RWPE1 (cell line): ENCODE data around the gene ENTR1.

ENCODE experiments used
- CTCF ChIA-PET: fragments of 350-600 bp; sonication (Branson Sonifier 250); formaldehyde crosslinking; extraction: SDS; loops from one replicate; lab custom pipeline; 2021; lab: Yijun Ruan, JAX
- POLR2A ChIA-PET: fragments of 400-600 bp; formaldehyde crosslinking; extraction: SDS; loops from one replicate; lab custom pipeline; 2020; ENCODE audit warnings: antibody characterized with exemption; ENCODE audit not compliant: low non-redundant PET; lab: Yijun Ruan, JAX
- DNase-seq: peaks from one replicate; pipeline ENCODE4 v3.0.0; 2012; ENCODE audit warnings: low spot score
- H3K27ac ChIP-seq: fragments of 450-650 bp; 2 replicates; pipeline ENCODE4 v1.5.1; 2017
- TF ChIP-seq, protein P1 (sequence below): fragments of 450-650 bp; conservative IDR thresholded peaks from 2 replicates; pipeline ENCODE4 v1.5.1; 2017; ENCODE audit warnings: low read depth, mild to moderate bottlenecking

Gene ENTR1

DNA sequence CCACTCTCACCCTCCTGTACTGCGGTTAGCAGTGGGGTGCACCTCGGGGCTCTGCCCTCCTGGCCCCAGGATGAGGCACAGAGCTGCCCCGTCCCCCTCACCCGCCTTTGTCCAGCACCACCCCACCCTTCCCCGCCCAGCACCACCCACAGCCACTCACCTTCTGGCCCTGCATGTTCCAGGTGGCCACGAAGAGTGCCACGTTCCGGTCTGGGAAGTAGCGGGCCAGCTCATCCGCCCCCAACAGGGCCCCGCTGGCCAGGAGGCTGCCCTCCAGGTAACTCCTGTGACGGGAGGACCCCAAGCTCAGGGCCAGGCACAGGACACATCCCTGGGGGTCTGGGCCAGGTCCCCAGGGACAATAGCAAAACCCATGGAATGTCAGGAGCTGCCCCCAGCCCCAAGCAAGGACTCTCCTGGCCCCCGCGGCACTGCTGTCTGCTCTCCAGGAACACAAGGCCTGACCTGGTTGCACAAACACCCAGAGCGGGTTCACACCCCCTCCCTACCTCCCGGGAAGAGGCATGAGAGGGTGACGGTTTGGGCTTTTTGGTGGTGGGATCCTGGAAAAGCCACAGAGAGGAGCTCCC lies 24.3 kb upstream of the ENTR1 start:
- TF ChIP-seq, protein P1, sequence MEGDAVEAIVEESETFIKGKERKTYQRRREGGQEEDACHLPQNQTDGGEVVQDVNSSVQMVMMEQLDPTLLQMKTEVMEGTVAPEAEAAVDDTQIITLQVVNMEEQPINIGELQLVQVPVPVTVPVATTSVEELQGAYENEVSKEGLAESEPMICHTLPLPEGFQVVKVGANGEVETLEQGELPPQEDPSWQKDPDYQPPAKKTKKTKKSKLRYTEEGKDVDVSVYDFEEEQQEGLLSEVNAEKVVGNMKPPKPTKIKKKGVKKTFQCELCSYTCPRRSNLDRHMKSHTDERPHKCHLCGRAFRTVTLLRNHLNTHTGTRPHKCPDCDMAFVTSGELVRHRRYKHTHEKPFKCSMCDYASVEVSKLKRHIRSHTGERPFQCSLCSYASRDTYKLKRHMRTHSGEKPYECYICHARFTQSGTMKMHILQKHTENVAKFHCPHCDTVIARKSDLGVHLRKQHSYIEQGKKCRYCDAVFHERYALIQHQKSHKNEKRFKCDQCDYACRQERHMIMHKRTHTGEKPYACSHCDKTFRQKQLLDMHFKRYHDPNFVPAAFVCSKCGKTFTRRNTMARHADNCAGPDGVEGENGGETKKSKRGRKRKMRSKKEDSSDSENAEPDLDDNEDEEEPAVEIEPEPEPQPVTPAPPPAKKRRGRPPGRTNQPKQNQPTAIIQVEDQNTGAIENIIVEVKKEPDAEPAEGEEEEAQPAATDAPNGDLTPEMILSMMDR: no peak
- POLR2A ChIA-PET: interaction anchor here (0.5 to 0.6 kb wide), 2 partner anchors 141 to 256 kb away, joined by 3 read pairs; no protein-coding TSS in a partner anchor
- H3K27ac ChIP-seq: 0 out of 2 replicates have a peak overlapping the region, but pooled peaks have one; percentile 16
- CTCF ChIA-PET: interaction anchor here (0.6 to 0.7 kb wide), 2 partner anchors 30 to 89 kb away, joined by 3 read pairs; no protein-coding TSS in a partner anchor
- no peak for DNase-seq

DNA sequence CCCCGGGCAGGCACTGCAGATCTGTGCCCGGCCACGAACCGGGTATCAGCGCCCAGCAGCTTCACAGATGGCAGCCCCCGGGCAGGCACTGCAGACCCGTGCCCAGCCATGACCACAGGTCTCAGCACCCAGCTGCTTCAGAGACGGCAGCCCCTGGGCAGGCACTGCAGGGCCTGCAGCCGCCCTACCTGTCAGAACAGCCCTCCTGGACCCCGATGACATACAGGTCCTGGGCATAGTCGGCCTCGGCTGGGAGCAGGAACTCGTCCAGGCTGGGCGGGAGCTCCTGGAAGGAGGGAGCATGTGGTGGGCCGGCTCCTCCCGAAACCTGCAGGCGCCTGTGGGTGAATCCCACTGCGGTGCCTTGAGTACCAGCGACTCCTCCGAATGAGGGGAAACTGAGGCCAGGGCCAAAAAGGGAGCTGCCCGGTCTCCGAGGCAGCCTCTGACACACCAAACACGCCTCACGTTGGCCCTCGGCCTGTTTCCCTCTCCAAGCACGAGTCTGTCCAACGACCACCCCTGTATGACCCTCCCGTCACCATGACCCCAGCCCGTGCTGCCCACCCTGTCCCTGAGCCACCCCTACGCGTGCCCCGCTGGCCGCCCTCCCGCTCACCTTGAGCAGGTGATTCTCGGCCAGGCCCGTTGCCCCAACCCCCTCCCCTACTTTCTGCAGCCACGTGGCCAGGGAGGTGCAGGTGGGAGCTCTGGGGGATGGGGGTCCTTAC lies 23.6 kb upstream of the ENTR1 start:
- no peak for DNase-seq
- ChIA-PET CTCF (no interaction called here), POLR2A (interaction anchor here (0.5 to 0.6 kb wide), 2 partner anchors 142 to 256 kb away, joined by 3 read pairs; no protein-coding TSS in a partner anchor)
- H3K27ac ChIP-seq: peak overlapping the region; percentile 2; the same call in 1 of the 2 replicates
- TF ChIP-seq, protein P1: no peak

GRCh38 chr9:136433043-136433715 lies 22.8 kb upstream of the ENTR1 start:
- CTCF ChIA-PET: no interaction called here
- DNase-seq: no peak
- TF ChIP-seq, protein P1: no peak
- POLR2A ChIA-PET: no interaction called here
- peak overlapping the region; percentile 2; the same call in 1 of the 2 replicates for H3K27ac ChIP-seq

DNA sequence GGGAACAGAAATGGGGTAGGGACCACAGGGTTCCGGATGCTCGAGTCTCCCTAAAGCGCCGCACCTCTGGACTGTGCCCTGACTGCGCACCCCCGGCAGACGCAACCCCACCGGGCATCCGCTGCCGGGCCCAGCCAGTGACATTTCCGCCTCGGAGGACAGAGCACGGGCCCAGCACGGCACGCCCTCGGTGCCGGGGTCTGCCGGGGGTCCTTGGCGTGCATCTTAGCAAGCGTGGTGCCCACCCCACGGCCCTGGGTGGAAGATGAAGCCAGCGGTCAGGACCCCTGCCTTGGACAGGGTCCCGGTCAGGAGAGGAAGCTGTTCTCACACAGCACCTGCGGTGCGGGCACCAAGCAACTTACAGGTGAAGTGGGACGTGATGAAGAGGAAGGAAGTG lies 22.2 kb upstream of the ENTR1 start:
- ChIA-PET POLR2A (no interaction called here), CTCF (no interaction called here)

DNA sequence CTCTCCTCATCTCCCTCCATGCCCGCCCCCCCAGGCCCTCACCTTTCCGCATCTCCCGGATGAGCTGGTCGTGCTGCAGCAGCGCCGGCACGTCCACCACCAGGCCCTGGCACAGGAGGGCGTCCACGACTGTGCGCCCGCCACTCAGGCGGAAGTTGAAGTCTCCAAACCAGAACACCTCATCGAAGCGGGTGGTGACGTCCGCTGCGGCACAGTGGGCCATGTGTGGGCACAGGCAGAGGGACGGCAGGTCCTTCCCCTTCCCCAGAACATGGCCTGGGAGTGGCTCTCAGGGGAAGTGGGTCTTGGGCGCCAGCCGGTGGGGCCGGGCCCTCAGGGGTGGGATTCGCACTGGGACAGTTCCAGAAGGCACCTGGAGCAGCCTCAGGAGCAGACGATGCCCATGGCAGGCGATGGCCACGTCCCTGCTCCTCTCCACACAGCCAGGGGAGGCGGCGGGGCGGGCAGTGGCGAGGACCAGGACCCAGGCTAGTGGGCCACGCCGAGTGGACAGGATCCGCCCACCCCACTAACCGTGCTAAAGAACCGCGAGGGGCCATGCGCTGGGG lies 21.5 kb upstream of the ENTR1 start:
- ChIA-PET POLR2A (no interaction called here), CTCF (no interaction called here)
- TF ChIP-seq, protein P1: no peak

More for the DNA sequence above, 22.2 kb upstream of the ENTR1 start:
- no peak overlapping the region for H3K27ac ChIP-seq
- no peak for DNase-seq
- TF ChIP-seq, protein P1: no peak

GRCh38 chr9:136430588-136431234 lies 20.3 kb upstream of the ENTR1 start:
- POLR2A ChIA-PET: no interaction called here

More for the DNA sequence above, 21.5 kb upstream of the ENTR1 start:
- DNase-seq: no peak
- H3K27ac ChIP-seq: no peak overlapping the region

More at GRCh38 chr9:136430588-136431234, 20.3 kb upstream of the ENTR1 start:
- CTCF ChIA-PET: interaction anchor here (0.6 kb wide), 2 partner anchors 12 to 50 kb away, joined by 3 read pairs; no protein-coding TSS in a partner anchor
- H3K27ac ChIP-seq: peak overlapping the region; percentile 39
- TF ChIP-seq, protein P1: no peak
- no peak for DNase-seq
